Breast epithelium (tissue), 3 donors: ENCODE data around the gene OTX1.

Source experiments
- CTCF ChIP-seq, 3 donors: fragments of 450-650 bp; IDR thresholded peaks; one replicate each; pipeline ENCODE4 v1.5.1; 2016 to 2017; ENCODE audit warnings: antibody characterized with exemption in 3 of 3, mild to moderate bottlenecking in 3 of 3, moderate library complexity in 3 of 3
- POLR2A ChIP-seq: fragments of 450-650 bp; IDR thresholded peaks from one replicate; pipeline ENCODE4 v1.6.1; 2016; ENCODE audit warnings: antibody characterized with exemption, mild to moderate bottlenecking, moderate library complexity

- TF ChIP-seq CTCF (IDR thresholded peaks at IDR 0.05) (no peak), POLR2A (no peak)
Measured at GRCh38 chr2:63053081-63053888, 2.7 kb downstream of the OTX1 start.
